Neutrophil (primary cell): ENCODE results near the gene WBP11.

ENCODE experiments used
- H3K27ac ChIP-seq: fragments of 200-600 bp; sonication (generic); 2 replicates; pipeline ENCODE4 v1.5.1; 2016; ENCODE audit warnings: mild to moderate bottlenecking, moderate library complexity
- H3K27me3 ChIP-seq: fragments of 200-600 bp; sonication (generic); 2 replicates; pipeline ENCODE4 v1.6.0; 2016; ENCODE audit warnings: mild to moderate bottlenecking
- H3K36me3 ChIP-seq: fragments of 200-600 bp; sonication (generic); 2 replicates; pipeline ENCODE4 v1.5.1; 2017
- H3K4me1 ChIP-seq, 2 experiments: fragments of 200-600 bp in 1 of 2; sonication (generic) in 1 of 2; 1 replicate in 1 of 2; 2 replicates in 1 of 2; pipeline versions ENCODE4 v1.5.1 to v1.6.1; 2013 to 2016; ENCODE audit warnings: low read depth in 1 of 2, low read length in 1 of 2, mild to moderate bottlenecking in 1 of 2, moderate library complexity in 1 of 2; ENCODE audit not compliant: control insufficient read depth in 1 of 2, insufficient read depth in 1 of 2
- H3K4me3 ChIP-seq, 2 experiments: fragments of 200-600 bp in 1 of 2; sonication (generic) in 1 of 2; 1 replicate in 1 of 2; 2 replicates in 1 of 2; pipeline ENCODE4 v1.5.1; 2013 to 2016; ENCODE audit warnings: low read depth in 1 of 2, low read length in 1 of 2, mild to moderate bottlenecking in 1 of 2, moderate library complexity in 1 of 2
- H3K9me3 ChIP-seq: fragments of 200-600 bp; sonication (generic); 2 replicates; pipeline ENCODE4 v1.5.1; 2016
- CTCF ChIP-seq: fragments of 200-600 bp; sonication (generic); IDR thresholded peaks from 2 replicates; pipeline ENCODE4 v1.5.1; 2016; ENCODE audit warnings: antibody characterized with exemption

Gene WBP11

GRCh38 chr12:14824012-14824634 lies 20.8 kb upstream of the WBP11 start:
- H3K4me3 ChIP-seq = no peak overlapping the region
- no peaks in the 10 kb centered on the region for H3K9me3 ChIP-seq
- no peak overlapping the region for H3K27ac ChIP-seq
- peaks cover 4% of the 10 kb centered on the region for H3K27me3 ChIP-seq
- no peaks in the 10 kb centered on the region for H3K4me1 ChIP-seq
- no peaks in the 10 kb centered on the region for H3K36me3 ChIP-seq
- TF ChIP-seq CTCF = no peak

GRCh38 chr12:14814014-14814413 lies 10.7 kb upstream of the WBP11 start, which contains the start of gene SMCO3:
Gene SMCO3, minus strand, starts transcription at chr12:14814182. Its CDS starts 7,502 bp downstream, at chr12:14806680.
- H3K9me3 ChIP-seq = no peaks in the 10 kb centered on the region
- no peak within 1 kb of the TSS for H3K4me3 ChIP-seq
- no peaks in the 10 kb centered on the region for H3K36me3 ChIP-seq
- H3K4me1 ChIP-seq = no peaks in the 10 kb centered on the region
- H3K27me3 ChIP-seq = peaks cover 37% of the 10 kb centered on the region
- TF ChIP-seq CTCF = no peak
- no peak within 1 kb of the TSS for H3K27ac ChIP-seq

- TF ChIP-seq CTCF = no peak
- Histone ChIP-seq H3K4me3 (no peak overlapping the region), H3K27me3 (peaks cover 36% of the 10 kb centered on the region), H3K27ac (no peak overlapping the region), H3K9me3 (no peaks in the 10 kb centered on the region), H3K36me3 (no peaks in the 10 kb centered on the region), H3K4me1 (no peaks in the 10 kb centered on the region)
Observed at GRCh38 chr12:14811486-14811885, 8.2 kb upstream of the WBP11 start.

- peaks cover 33% of the 10 kb centered on the region for H3K27me3 ChIP-seq
- no peaks in the 10 kb centered on the region for H3K4me1 ChIP-seq
- H3K4me3 ChIP-seq = no peak overlapping the region
- no peaks in the 10 kb centered on the region for H3K9me3 ChIP-seq
- H3K36me3 ChIP-seq = no peaks in the 10 kb centered on the region
- TF ChIP-seq CTCF = no peak
- H3K27ac ChIP-seq = no peak overlapping the region
Observed at GRCh38 chr12:14810953-14811483, 7.7 kb upstream of the WBP11 start.

GRCh38 chr12:14810167-14810952 lies 7.1 kb upstream of the WBP11 start:
- H3K27ac ChIP-seq = no peak overlapping the region
- no peak overlapping the region for H3K4me3 ChIP-seq
- H3K4me1 ChIP-seq = peaks cover 0 to 1% of the 10 kb centered on the region in 2 experiments
- H3K27me3 ChIP-seq = peaks cover 27% of the 10 kb centered on the region
- H3K9me3 ChIP-seq = no peaks in the 10 kb centered on the region
- no peak for TF ChIP-seq CTCF
- H3K36me3 ChIP-seq = no peaks in the 10 kb centered on the region
